Muscle of back (tissue), 11 donors: Measurements from ENCODE around the gene MMP15. TPM values are rescaled to one million over a fixed set of nuclear protein-coding genes. Genes with fewer than 3 reads are reported as not detected.

Experiments used
- DNase-seq, 3 donors: peaks; one replicate each; pipeline versions ENCODE4 v3.0.0 to v3.0.0-alpha.2; 2013
- polyA plus RNA-seq, 10 donors: library from polyadenylated mRNA; unstranded; fragments of 120-200 nt; gene quantifications; one replicate each; pipeline ENCODE4 v1.2.1, GENCODE V29; 2013; ENCODE audit not compliant: insufficient read length in 10 of 10

MMP15 gene
- polyA plus RNA-seq, 10 donors = 17.1 to 32.4 (median 23.8) TPM

DNA sequence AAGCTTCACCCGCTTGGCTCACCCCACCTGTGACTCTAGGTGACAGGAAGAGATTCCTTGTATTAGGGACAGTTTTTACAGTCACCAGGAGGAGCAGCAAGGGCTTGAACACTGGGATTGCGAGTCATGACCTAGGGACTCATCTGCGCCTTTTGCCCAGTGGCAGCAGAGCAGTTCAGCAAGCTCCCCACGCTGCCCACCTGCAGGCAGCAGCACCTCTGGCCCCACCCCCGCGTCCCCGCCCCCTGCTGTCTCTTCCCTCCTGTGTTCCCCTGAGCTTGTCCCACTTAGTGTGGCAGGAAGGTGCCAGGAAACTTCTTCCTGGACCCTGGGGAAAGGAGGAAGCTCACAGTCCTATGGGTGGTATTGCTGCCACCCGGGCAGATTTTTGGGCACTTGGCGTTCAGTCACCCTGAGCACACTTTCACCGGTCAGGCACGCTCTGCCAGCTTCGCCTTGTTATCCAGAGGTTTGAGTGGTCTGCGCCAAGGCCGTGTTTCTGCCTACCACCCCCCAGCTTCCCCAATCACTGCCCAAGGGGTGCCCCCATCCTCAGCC is 8.7 kb downstream of the MMP15 start:
- DNase-seq = no peak

DNA sequence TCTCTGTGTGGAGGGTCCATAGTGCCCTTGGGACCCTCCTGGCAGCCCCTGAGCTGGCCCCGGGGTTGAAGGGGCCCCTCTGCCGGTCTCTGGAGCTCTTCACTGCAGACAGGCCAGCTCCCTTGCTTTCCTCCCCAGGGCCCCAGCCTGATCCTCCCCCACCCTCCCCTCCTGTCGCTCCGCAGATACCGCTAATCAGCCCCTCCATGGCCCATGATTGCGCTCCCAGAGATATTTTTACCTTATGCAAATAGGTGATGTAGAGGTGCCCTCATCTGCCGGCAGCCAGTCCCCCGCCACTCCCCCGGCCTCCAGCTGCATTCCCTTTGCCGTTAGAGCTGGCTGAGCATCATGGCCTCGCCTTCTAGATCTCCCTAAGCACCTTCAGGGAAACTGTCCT is 9.2 kb downstream of the MMP15 start:
- no peak for DNase-seq

DNA sequence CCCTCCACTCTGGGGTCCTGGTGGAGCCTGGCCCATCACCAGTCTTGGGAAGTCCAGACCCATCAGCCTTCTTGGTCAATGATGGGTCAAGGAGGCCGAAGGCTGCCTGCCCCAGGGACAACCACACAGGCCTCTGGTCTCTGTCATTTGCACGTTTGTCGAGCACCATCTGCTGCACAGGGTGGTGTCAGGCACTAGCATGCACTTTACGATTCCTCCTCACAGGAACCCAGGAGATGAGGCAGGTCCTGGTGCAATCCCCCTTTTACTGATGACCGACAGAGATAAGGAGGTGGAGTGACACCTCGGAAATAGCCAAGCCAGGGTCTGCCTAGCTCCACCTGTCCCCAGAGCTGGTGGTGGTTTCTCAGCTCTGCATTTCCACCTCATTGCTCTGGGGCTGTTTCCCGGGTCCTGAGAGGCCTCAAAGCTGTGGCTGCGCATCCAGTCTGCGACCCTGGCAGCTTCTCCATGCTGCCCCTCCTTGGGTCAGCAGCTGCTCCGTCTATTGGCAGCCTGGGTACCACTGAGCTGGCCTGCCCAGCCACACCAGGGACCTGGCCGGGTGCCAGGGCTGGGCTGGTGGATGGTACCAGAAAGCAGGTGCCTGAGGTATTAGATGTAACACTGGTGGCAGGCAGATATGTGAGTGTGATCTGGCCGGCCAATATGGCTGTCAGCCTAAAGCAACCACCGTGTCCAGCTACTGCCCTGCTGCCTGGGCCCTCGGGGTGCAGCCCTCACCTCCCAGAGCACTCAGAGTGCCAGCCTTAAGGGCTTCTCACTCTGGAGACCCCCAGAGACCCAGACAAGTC is 10.0 kb downstream of the MMP15 start:
- DNase-seq = peak in 1 of 3 donors; percentile 52

DNA sequence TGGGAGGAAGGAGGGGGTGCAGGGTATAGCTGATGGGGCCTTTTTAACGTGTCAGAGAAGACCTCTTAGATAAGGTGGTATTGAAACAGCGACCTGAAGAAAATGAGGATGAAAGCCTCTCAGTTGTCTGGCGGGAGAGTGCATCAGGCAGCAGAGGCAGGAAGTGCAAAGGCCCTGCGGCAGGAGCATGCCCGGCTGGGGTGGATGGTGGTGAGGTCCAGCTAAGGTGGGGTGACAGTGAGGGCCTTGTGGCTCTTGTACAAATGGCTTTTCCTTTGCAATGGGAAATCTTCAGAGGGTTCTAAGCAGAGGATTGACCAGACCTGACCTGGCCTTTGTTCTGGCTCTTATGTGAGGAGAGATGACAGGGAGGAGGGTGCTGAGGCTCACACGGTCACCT is 11.4 kb downstream of the MMP15 start:
- no peak for DNase-seq

DNA sequence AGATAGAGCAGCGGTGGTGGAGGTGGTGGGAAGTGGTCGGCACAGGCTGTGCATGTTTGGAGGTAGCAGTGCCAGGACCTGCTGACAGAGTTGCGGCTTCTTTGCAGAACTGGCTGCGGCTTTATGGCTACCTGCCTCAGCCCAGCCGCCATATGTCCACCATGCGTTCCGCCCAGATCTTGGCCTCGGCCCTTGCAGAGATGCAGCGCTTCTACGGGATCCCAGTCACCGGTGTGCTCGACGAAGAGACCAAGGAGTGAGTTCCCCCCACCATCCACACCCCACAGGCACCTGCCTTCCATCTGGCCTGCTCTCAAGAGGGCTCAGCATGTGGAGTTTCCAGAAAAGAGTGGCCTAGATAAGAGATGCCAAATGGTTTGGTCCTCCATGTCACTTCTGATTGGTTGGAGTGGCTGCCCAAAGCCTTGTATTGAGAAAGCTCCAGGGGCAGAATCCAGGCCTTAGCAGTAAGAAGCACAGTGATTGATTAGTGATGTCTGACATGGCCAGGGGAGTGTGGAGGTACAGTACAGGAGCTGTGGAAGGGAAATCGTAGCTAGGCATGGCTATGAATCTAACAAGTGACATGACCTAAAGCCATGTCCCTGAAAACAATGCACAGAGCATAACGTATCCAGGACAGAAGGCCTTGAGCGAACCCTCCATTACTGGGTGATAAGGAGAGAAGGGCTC is 12.0 kb downstream of the MMP15 start:
- no peak for DNase-seq

DNA sequence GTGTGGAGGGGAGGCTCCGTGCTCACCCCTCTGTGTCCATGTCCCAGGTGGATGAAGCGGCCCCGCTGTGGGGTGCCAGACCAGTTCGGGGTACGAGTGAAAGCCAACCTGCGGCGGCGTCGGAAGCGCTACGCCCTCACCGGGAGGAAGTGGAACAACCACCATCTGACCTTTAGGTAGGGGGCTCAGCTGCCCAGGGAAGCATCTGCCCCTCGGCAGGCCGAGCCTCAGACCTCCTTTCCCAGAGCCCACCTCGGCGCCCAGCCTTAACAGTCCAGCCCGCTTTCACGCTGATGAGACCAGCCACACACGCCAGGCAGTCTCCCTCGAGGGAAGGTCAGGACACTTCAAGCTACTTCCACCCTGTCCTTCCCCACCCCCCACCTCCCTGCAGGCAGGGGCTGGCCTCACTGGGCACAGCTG is 12.7 kb downstream of the MMP15 start:
- DNase-seq = no peak

DNA sequence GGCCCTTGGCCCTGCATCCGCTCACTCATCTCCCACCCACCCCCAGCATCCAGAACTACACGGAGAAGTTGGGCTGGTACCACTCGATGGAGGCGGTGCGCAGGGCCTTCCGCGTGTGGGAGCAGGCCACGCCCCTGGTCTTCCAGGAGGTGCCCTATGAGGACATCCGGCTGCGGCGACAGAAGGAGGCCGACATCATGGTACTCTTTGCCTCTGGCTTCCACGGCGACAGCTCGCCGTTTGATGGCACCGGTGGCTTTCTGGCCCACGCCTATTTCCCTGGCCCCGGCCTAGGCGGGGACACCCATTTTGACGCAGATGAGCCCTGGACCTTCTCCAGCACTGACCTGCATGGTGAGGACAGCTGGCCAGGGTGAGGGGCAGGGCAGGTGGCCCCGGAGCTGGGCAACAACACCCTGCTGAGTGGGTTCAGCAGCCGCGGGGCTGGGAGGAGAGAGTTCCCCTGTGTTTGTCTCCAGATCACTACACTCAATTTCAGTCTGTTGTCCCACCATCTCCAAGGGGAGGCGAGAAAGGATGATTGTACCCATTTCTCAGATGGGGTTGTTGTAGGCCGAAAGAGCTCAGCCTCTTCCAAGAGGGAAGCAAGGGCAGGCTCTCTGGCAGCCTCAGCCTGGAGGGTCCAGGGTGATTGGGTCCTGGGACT is 14.4 kb downstream of the MMP15 start:
- DNase-seq = no peak

DNA sequence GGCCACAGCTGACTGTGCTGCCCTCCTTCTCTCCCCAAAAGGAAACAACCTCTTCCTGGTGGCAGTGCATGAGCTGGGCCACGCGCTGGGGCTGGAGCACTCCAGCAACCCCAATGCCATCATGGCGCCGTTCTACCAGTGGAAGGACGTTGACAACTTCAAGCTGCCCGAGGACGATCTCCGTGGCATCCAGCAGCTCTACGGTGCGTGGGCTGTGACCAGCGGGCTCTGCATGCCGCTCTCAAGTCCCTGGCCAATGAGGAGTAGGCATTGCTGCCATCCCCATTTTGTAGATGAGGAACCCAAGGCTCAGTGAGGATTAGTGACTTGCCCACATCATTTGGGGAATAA is 14.9 kb downstream of the MMP15 start:
- DNase-seq = no peak

DNA sequence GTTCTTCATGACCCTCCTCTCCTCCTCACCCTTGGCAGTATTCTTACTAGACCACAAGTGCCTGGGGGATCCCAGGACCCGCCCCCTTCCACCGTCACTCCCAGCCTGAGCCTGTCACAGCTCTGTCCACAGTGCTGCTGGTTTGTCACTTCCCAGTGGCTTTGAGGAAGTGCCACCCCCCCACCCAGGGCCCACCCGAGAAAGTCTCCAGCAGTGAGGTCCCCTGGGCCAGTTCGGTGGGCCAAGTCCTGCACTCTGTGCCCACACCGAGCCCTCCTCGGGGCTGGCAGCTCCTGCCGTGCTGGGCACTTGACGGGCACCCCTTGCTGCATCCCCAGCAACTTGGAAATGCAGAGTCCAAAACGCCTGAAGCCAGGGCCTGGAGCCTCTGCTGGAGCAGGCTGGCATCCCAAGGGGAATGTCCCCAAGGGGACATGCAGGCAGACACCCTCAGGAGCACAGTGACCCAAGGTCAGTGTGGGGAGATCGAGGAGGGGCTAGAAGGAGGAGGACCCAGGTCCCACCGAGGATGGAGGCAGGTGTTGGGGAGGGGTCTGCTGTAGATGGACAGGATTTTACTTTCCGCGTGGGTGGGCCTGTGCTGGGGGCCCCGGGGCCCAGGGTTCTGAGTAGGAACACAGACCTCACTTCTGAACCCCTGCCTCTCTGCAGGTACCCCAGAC is 15.5 kb downstream of the MMP15 start:
- DNase-seq = no peak

DNA sequence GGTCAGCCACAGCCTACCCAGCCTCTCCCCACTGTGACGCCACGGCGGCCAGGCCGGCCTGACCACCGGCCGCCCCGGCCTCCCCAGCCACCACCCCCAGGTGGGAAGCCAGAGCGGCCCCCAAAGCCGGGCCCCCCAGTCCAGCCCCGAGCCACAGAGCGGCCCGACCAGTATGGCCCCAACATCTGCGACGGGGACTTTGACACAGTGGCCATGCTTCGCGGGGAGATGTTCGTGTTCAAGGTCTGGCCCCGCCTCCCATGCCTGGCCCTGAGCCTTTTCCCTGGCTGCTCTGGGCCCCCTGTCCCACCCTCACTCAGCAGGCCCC is 16.0 kb downstream of the MMP15 start:
- DNase-seq = no peak

DNA sequence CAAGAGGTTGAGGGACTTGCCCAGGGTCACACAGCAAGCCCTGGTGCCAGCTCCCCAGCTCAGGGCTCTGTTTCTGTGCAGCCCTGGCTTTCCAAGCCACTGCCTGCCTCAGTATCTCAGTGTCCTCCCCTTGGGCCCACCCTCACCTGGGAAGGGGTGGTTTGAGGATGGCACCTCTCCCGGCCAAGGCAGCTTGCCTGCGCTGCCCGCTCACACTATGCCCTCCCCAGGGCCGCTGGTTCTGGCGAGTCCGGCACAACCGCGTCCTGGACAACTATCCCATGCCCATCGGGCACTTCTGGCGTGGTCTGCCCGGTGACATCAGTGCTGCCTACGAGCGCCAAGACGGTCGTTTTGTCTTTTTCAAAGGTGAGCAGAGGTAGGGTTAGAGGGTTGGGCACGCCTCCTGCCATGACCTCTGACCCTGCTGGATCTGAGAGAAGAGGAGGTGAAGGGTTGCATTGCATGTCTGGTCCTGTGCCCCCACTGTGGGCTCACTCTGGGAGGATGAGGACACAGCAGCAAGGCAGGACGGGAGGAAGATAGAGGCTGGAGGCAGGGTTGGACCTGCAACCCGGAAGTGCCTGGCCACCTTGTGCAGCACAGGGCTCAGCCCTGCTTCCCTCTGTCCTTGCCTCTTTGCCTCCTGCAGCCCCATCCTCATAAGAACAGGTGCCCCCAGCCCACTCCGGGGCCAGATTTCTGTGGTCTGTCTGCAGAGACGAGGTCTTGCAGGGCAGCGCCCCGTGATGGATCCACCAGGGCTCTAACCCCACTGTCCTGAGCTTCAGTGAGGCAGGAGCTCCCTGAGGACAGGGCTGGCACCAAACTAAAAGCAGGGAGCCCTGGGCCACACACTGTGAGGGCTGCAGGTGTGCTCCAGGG is 16.7 kb downstream of the MMP15 start:
- no peak for DNase-seq

DNA sequence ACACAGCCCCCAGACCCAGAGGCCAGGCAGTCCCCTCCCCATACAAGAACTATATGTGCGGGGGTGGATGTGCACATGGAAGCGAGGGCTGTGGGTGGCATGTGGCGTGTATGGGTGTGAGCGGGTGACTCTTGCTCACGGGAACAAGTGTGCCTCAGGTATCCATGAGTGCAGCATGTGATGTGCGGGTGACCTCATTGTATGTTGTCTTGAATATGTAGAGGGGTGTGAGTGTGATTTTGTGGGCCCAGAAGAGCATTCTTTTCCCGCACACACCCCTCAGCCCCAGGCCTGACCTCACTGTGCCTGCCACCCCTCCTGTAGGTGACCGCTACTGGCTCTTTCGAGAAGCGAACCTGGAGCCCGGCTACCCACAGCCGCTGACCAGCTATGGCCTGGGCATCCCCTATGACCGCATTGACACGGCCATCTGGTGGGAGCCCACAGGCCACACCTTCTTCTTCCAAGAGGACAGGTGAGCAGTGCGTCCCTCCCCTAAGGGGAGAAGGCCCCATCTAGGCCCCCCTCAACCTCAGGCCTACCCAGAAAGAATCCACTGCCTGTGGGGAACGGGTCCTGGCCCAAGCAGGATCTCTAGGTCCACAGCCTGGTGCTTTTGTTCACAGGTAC is 17.4 kb downstream of the MMP15 start:
- no peak for DNase-seq

DNA sequence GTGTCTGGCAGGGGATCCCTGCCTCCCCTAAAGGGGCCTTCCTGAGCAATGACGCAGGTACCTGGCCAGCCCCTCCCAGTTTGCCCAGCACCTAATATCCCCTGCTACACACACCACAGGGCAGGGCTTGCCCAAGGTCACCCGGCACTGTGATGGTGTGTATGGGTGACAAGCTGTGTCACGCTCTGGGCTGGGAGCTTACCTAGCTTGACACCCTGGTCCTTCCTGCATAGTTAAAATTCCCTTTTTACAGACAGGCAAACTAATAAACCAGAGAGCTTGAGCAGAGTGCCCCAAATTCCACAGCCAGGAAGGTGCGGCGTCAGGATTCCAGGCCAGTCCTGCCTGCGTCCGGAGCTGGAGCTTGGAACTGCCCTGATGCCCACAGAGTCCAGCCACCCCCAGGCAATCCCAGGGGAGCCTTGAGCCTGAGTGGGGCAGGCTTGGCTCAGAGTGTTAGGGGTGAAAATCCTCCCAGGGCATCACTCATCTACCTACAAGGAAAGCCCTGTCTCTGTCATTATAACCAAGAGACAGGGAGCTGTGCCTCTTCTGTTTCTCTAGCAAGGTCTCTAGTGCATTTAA is 18.1 kb downstream of the MMP15 start:
- DNase-seq = no peak

DNA sequence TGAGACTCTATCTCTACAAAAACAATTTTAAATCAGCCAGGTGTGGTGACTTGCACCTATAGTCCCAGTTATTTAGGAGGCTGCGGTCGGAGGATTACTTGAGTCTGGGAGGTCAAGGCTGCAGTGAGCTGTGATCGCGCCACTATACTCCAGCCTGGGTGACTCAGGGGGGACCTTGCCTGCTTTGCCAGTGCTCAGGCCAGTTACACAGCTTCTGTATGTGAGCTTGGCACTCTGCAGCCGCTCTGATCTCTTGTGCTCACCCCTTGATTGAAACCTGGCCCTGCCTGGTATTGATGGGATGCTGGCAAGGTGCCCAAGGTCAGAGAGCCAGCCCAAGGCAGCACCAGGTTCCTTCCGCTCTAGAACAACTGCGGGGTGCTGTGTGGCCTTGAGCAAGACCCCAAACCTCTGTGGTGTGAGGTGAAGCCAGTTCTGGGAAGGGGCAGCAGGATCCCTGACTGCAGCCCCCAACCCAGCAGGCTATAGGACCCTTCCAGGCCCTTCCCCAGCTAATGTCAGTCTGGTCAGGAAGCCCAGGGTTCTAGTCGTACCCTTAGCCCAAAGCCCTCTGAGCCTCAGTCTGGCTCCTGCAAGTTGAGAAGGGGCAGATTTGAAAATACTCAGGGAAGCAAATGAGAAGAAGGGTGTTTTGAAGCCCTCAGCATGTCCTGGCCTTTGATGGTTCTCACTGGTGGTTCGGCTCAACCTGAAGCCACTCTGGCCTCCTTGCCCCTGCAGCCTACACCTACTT is 18.9 kb downstream of the MMP15 start:
- no peak for DNase-seq

DNA sequence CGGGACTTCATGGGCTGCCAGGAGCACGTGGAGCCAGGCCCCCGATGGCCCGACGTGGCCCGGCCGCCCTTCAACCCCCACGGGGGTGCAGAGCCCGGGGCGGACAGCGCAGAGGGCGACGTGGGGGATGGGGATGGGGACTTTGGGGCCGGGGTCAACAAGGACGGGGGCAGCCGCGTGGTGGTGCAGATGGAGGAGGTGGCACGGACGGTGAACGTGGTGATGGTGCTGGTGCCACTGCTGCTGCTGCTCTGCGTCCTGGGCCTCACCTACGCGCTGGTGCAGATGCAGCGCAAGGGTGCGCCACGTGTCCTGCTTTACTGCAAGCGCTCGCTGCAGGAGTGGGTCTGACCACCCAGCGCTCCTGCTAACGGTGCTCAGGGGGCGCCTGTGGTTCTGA is 19.5 kb downstream of the MMP15 start:
- DNase-seq = no peak

DNA sequence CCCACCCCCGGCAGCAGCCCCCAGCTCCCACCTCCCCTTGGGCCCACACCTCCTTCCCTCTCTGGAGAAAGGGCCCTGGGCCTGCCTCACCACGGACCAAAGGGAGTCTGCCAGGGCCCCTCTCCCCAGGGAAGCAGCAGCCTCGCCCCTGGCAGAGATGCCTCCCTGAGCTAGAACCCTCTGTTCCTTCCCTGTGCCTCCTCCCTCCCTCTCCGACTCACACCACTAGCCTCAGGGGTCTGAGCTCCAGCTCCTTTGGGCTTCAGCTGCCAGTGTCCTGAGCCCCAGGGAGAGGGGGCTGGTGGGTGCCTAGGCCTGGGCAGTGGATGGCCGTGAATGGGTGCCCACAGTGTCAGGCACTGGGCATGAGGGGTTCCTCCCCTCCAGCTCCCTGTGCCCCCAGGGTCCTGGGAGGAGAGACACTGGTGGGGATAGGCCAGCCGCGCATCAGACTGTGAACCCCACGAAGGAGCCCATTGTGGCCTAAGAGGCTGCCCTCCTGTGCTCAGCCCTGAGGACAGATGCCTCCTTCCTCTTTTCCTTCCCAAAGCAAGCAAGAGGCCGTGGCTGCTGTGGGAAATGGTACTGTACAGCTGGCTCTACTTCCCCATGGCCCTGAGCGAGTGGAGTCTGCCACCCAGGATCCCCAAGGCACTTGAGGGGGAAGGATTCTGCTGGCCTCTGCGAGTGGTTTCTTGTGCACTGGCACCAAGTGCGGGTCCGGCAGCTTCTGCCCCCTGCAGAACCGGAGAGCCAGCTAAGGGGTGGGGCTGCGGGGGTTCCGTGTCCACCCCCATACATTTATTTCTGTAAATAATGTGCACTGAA is 20.7 kb downstream of the MMP15 start:
- no peak for DNase-seq

DNA sequence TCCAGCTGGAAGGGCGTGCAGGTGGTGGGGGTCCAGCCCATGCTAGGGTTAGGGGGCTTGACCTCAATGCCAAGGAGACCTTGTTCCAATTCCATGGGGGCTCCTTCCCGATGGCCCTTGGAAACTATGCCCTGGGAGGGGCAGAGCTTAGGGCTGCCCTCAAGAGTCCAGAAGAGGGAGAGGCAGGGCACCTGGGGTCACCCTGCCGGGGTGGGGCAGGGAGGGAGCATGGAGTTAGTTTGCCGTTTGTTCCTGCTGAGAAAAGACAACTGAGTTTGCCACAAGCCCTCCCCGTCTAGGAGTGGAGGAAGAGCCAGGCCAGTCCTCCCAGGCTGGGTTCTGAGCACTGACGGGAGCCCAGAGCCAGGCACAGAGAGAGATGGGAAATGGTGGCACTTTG is 21.4 kb downstream of the MMP15 start:
- no peak for DNase-seq

DNA sequence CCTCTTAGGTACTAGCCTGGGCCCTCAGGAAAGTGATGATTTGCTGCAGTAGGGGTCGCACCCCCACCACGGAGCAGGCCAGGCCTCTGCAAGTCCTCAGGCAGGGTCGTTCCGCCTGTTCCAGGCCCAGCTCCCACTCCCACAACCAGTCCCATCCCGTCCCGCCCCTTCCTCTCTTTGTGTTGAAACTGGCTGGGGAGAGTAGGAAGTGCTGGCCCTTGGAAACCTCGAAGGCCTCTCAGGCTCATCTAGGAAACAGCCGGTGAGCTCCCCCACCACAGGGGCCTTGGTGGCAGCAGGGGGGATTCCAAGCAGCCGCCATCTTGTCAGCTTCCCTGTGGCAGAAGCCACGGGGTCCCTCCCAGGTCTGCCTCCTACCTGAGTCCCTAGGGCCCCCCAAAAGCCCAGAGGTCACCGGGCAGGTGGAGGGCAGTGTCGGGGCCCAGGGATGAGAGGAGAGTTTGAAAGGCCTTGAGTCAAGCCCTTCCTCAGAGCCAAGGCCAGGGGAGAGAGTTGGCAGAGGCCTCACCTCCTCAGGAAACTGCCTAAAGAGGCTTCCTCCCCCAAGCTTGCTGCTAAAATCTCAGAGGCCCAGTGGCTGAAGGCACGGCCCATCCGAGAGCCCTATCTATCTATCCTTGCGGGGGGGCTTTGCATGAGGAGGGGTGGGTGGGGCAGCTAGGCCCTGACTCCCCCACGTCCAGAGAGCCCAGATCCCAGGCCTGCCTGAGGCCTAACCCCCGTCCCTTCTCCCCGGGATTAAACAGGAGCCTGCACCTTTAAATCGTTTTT is 22.2 kb downstream of the MMP15 start:
- peak in 1 of 3 donors; percentile 43 for DNase-seq
